H1 (cell line): Measurements from ENCODE around the gene CMC4. TPM values are rescaled to one million over a fixed set of nuclear protein-coding genes. Genes with fewer than 3 reads are reported as not detected.

Source experiments
- CTCF ChIA-PET: fragments of 300-600 bp; sonication (Branson Sonifier 250); formaldehyde crosslinking; loops from one replicate; lab custom pipeline; 2021; ENCODE audit not compliant: partially characterized antibody; lab: Charles Lee
- POLR2A ChIA-PET: fragments of 300-600 bp; sonication (Branson Sonifier 250); formaldehyde crosslinking; loops from one replicate; lab custom pipeline; 2021; ENCODE audit warnings: inconsistent platforms; ENCODE audit not compliant: partially characterized antibody; lab: Charles Lee
- DNase-seq, 2 experiments: peaks; one replicate each; pipeline versions ENCODE4 v3.0.0 to v3.0.0-alpha.2; 2010 to 2022; ENCODE audit warnings: low spot score in 2 of 2, low read depth in 1 of 2, mixed read lengths in 1 of 2
- FAIRE-seq: peaks from 2 replicates; lab custom pipeline; 2011; peaks lifted over from hg19 to GRCh38; lab: Jason Lieb, UNC
- H2AFZ ChIP-seq: 2 replicates; pipeline ENCODE4 v1.8.1; 2012; ENCODE audit warnings: low read length, inconsistent platforms
- H2AK5ac ChIP-seq: 2 replicates; pipeline ENCODE4 v1.6.1; 2013; ENCODE audit warnings: low read depth, low read length
- H2BK120ac ChIP-seq: replicated peaks from 2 replicates; pipeline ENCODE3; 2013; ENCODE audit warnings: low read depth, low read length, inconsistent platforms
- H2BK12ac ChIP-seq: 2 replicates; pipeline ENCODE4 v1.6.1; 2013; ENCODE audit warnings: low read depth, low read length
- H2BK15ac ChIP-seq: 2 replicates; pipeline ENCODE4 v1.6.1; 2013; ENCODE audit warnings: low read length
- H2BK20ac ChIP-seq: 2 replicates; pipeline ENCODE4 v1.6.1; 2013; ENCODE audit warnings: low read length
- H2BK5ac ChIP-seq: 2 replicates; pipeline ENCODE4 v1.6.1; 2013; ENCODE audit warnings: low read depth, low read length
- H3K14ac ChIP-seq: 2 replicates; pipeline ENCODE4 v1.6.1; 2013; ENCODE audit warnings: inconsistent platforms; ENCODE audit not compliant: insufficient read length
- H3K18ac ChIP-seq: 2 replicates; pipeline ENCODE4 v1.6.1; 2013; ENCODE audit warnings: low read length; ENCODE audit errors: extremely low read depth
- H3K23ac ChIP-seq: 2 replicates; pipeline ENCODE4 v1.6.1; 2013; ENCODE audit warnings: inconsistent platforms; ENCODE audit not compliant: insufficient read length
- H3K23me2 ChIP-seq: 2 replicates; pipeline ENCODE4 v1.6.1; 2013; ENCODE audit warnings: low read depth, low read length
- H3K27ac ChIP-seq: 2 replicates; pipeline ENCODE4 v1.6.1; 2011; ENCODE audit warnings: low read depth, low read length, inconsistent platforms
- H3K27me3 ChIP-seq, 4 experiments: replicated peaks in 1 of 4; 1 replicate in 1 of 4; 2 replicates in 3 of 4; pipeline versions ENCODE4 v1.6.1 to v1.8.1; 2011 to 2013; ENCODE audit warnings: low read length in 3 of 4, mild to moderate bottlenecking in 3 of 4, inconsistent platforms in 2 of 4, mixed read lengths in 2 of 4, moderate library complexity in 1 of 4; ENCODE audit not compliant: control insufficient read depth in 3 of 4, insufficient read depth in 3 of 4; ENCODE audit errors: extremely low read depth in 1 of 4
- H3K36me3 ChIP-seq, 4 experiments: 2 replicates each; pipeline versions ENCODE4 v1.6.1 to v1.8.1; 2011 to 2013; ENCODE audit warnings: mild to moderate bottlenecking in 4 of 4, low read length in 3 of 4, moderate library complexity in 2 of 4, control low read depth in 1 of 4, inconsistent platforms in 1 of 4; ENCODE audit not compliant: insufficient read depth in 4 of 4, control insufficient read depth in 2 of 4
- H3K4ac ChIP-seq: replicated peaks from 2 replicates; pipeline ENCODE3; 2013; ENCODE audit warnings: low read length, low read depth, mixed read lengths, inconsistent platforms; ENCODE audit not compliant: insufficient read length
- H3K4me1 ChIP-seq, 4 experiments: replicated peaks in 1 of 4; 1 replicate in 1 of 4; 2 replicates in 3 of 4; pipeline versions ENCODE4 v1.6.1 to v1.8.1; 2011 to 2013; ENCODE audit warnings: low read length in 3 of 4, inconsistent platforms in 2 of 4, mixed read lengths in 1 of 4; ENCODE audit not compliant: insufficient read depth in 4 of 4, control insufficient read depth in 3 of 4
- H3K4me2 ChIP-seq, 2 experiments: 2 replicates each; pipeline versions ENCODE4 v1.6.1 to v1.8.1; 2011 to 2013; ENCODE audit warnings: low read depth in 2 of 2, low read length in 2 of 2, control low read depth in 1 of 2, inconsistent platforms in 1 of 2, mild to moderate bottlenecking in 1 of 2; ENCODE audit not compliant: insufficient read depth in 1 of 2
- H3K4me3 ChIP-seq, 4 experiments: fragments of 200-600, 300-600 bp in 1 of 4; sonication (generic), shearing (Covaris generic), sonication (Bioruptor Twin) in 1 of 4; 2 replicates each; pipeline versions ENCODE4 v1.5.1 to v1.8.1; 2011 to 2016; ENCODE audit warnings: low read length in 4 of 4, low read depth in 3 of 4, control low read depth in 2 of 4, inconsistent platforms in 2 of 4, mild to moderate bottlenecking in 2 of 4, mixed read lengths in 1 of 4, moderate library complexity in 1 of 4; ENCODE audit not compliant: insufficient read depth in 2 of 4; ENCODE audit errors: extremely low read depth in 1 of 4
- H3K56ac ChIP-seq: replicated peaks from 2 replicates; pipeline ENCODE3; 2013; ENCODE audit warnings: low read depth, mild to moderate bottlenecking, mixed read lengths, low read length, inconsistent platforms; ENCODE audit not compliant: insufficient read length
- H3K79me1 ChIP-seq: 2 replicates; pipeline ENCODE4 v1.6.1; 2013; ENCODE audit warnings: low read depth, low read length, control low read depth
- H3K79me2 ChIP-seq, 2 experiments: 2 replicates each; pipeline versions ENCODE4 v1.6.1 to v1.8.1; 2012 to 2013; ENCODE audit warnings: low read length in 2 of 2, mild to moderate bottlenecking in 2 of 2, inconsistent platforms in 1 of 2; ENCODE audit not compliant: insufficient read depth in 2 of 2, control insufficient read depth in 1 of 2
- H3K9ac ChIP-seq, 4 experiments: replicated peaks in 1 of 4; 1 replicate in 1 of 4; 2 replicates in 3 of 4; pipeline versions ENCODE4 v1.6.1 to v1.8.1; 2011 to 2013; ENCODE audit warnings: low read depth in 3 of 4, low read length in 3 of 4, control low read depth in 2 of 4, mild to moderate bottlenecking in 2 of 4, moderate library complexity in 2 of 4, inconsistent platforms in 1 of 4; ENCODE audit errors: extremely low read depth in 1 of 4
- H3K9me3 ChIP-seq, 2 experiments: 2 replicates each; pipeline versions ENCODE4 v1.6.1 to v1.8.1; 2012 to 2013; ENCODE audit warnings: mild to moderate bottlenecking in 2 of 2, moderate library complexity in 2 of 2, control low read depth in 1 of 2, inconsistent platforms in 1 of 2, low read depth in 1 of 2, low read length in 1 of 2, mixed read lengths in 1 of 2; ENCODE audit not compliant: insufficient read depth in 2 of 2
- H4K20me1 ChIP-seq, 2 experiments: replicated peaks in 1 of 2; 2 replicates each; pipeline versions ENCODE3 to v1.8.1; 2011 to 2013; ENCODE audit warnings: inconsistent platforms in 2 of 2, low read length in 2 of 2, mild to moderate bottlenecking in 1 of 2; ENCODE audit not compliant: insufficient read depth in 2 of 2, control insufficient read depth in 1 of 2
- H4K5ac ChIP-seq: 2 replicates; pipeline ENCODE4 v1.6.1; 2013; ENCODE audit warnings: low read length, low read depth, mixed read lengths, inconsistent platforms; ENCODE audit not compliant: insufficient read length
- H4K8ac ChIP-seq: 2 replicates; pipeline ENCODE4 v1.8.0; 2013; ENCODE audit warnings: mild to moderate bottlenecking, moderate library complexity, low read length, inconsistent platforms; ENCODE audit not compliant: insufficient read depth; ENCODE audit errors: extremely low read depth
- H4K91ac ChIP-seq: replicated peaks from 2 replicates; pipeline ENCODE3; 2013; ENCODE audit warnings: low read length, mixed read lengths, inconsistent platforms; ENCODE audit not compliant: insufficient read length
- BACH1 ChIP-seq: IDR thresholded peaks from 2 replicates; pipeline ENCODE4 v1.6.1; 2012; ENCODE audit warnings: low read length, improper control_type of control experiment
- CEBPB ChIP-seq: IDR thresholded peaks from 2 replicates; pipeline ENCODE4 v1.6.1; 2012; ENCODE audit warnings: low read depth, low read length
- EZH2 ChIP-seq: fragments of 200-600 bp; sonication (generic); IDR thresholded peaks from 2 replicates; pipeline ENCODE4 v1.7.1; 2012; ENCODE audit warnings: low read depth, mild to moderate bottlenecking, moderate library complexity, low read length, inconsistent platforms; ENCODE audit not compliant: severe bottlenecking
- GTF2F1 ChIP-seq: IDR thresholded peaks from 2 replicates; pipeline ENCODE4 v1.6.1; 2012; ENCODE audit warnings: low read depth, low read length, improper control_type of control experiment, borderline replicate concordance
- HDAC6 ChIP-seq: IDR thresholded peaks from one replicate; pipeline ENCODE4 v1.7.1; 2012; ENCODE audit warnings: low read depth, mild to moderate bottlenecking, inconsistent platforms, low read length, moderate library complexity
- JUN ChIP-seq: IDR thresholded peaks from 2 replicates; pipeline ENCODE4 v1.6.1; 2011; ENCODE audit warnings: low read depth, mild to moderate bottlenecking, improper control_type of control experiment, low read length
- KDM1A ChIP-seq: fragments of 200-600, 300-600 bp; sonication (generic); IDR thresholded peaks from 2 replicates; pipeline ENCODE4 v1.7.1; 2016; ENCODE audit warnings: mild to moderate bottlenecking, low read length, borderline replicate concordance
- KDM4A ChIP-seq: IDR thresholded peaks from one replicate; pipeline ENCODE4 v1.7.1; 2012; ENCODE audit warnings: low read depth, mild to moderate bottlenecking, moderate library complexity, low read length, inconsistent platforms; ENCODE audit not compliant: severe bottlenecking
- MAFK ChIP-seq: IDR thresholded peaks from 2 replicates; pipeline ENCODE4 v1.6.1; 2012; ENCODE audit warnings: low read depth, mild to moderate bottlenecking, improper control_type of control experiment, low read length
- POLR2A ChIP-seq, 2 experiments: IDR thresholded peaks; 1 replicate in 1 of 2; 2 replicates in 1 of 2; pipeline ENCODE4 v1.6.1; 2011; ENCODE audit warnings: low read depth in 2 of 2, low read length in 2 of 2, mild to moderate bottlenecking in 2 of 2; ENCODE audit errors: control extremely low read depth in 1 of 2
- RAD21 ChIP-seq, 2 experiments: IDR thresholded peaks in 1 of 2; conservative IDR thresholded peaks in 1 of 2; 2 replicates each; pipeline ENCODE4 v1.6.1; 2011; ENCODE audit warnings: low read depth in 2 of 2, low read length in 2 of 2, improper control_type of control experiment in 1 of 2, inconsistent platforms in 1 of 2, mild to moderate bottlenecking in 1 of 2, moderate library complexity in 1 of 2
- SIRT6 ChIP-seq: IDR thresholded peaks from one replicate; pipeline ENCODE4 v1.7.1; 2012; ENCODE audit warnings: low read length, inconsistent platforms
- polyA plus RNA-seq, 7 experiments: library from polyadenylated mRNA; depleted of rRNA in 3 of 7; stranded (reverse) in 5 of 7; unstranded in 2 of 7; fragments of >200 nt in 5 of 7; fragments of 200-250 nt in 2 of 7; gene quantifications; 1 replicate in 5 of 7; 2 replicates in 1 of 7; 4 replicates in 1 of 7; pipeline versions ENCODE4 v1.2.1 to v1.2.3, GENCODE V29; 2011 to 2013; ENCODE audit warnings: missing spikeins in 2 of 7, mixed read lengths in 2 of 7
- total RNA-seq: library from RNA; stranded (reverse); fragmentation: NEBNext Ultra II Directional; extraction: Animal tissue kit (Norgen Biotek cat#: 25700); gene quantifications from 2 replicates; pipeline ENCODE4 v1.2.1, GENCODE V29; 2021
- TF ChIP-seq, protein P1 (sequence below), 3 experiments: IDR thresholded peaks; 1 replicate in 2 of 3; 2 replicates in 1 of 3; pipeline versions ENCODE4 v1.5.1 to v1.6.1; 2011; ENCODE audit warnings: low read length in 3 of 3, mild to moderate bottlenecking in 3 of 3, inconsistent platforms in 2 of 3, low read depth in 1 of 3, moderate library complexity in 1 of 3; ENCODE audit not compliant: insufficient read depth in 1 of 3; ENCODE audit errors: control extremely low read depth in 1 of 3

Gene CMC4
- total and polyA plus RNA-seq, 2 of the 8 experiments (the other 6 are each of a cell fraction or from before 2014, with no cell fraction given) = 6.0 to 8.8 TPM

DNA sequence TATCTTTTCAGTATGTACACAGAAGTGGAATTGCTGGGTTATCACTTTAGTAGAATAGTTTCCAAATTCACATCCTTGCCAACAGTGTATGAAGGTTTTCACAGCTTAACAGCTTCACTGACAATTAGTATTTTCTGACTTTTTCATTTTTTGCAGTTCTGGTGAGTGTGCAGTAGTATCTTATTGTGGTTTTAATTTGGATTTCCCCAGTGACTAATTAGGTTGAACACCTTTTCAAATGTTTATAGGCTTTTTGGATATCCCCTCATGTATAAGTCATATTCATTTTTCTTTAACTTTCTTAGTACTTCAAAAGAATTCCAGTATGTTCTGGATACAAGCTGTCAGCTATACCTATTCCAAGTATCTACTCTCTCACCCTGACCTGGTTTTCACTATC, 37.5 kb upstream of the CMC4 start:
- H3K4me3 ChIP-seq = no peak overlapping the region
- no peaks in the 10 kb centered on the region for H3K27me3 ChIP-seq
- H3K79me1 ChIP-seq = no peaks in the 10 kb centered on the region
- H3K27ac ChIP-seq = no peak overlapping the region
- H3K56ac ChIP-seq = no peak overlapping the region
- H3K23ac ChIP-seq = no peak overlapping the region
- no peaks in the 10 kb centered on the region for H3K79me2 ChIP-seq
- no peak overlapping the region for H2BK120ac ChIP-seq
- H2AFZ ChIP-seq = no peak overlapping the region
- CTCF ChIA-PET = no interaction called here
- no peaks in the 10 kb centered on the region for H3K9me3 ChIP-seq
- no peak overlapping the region for H2BK15ac ChIP-seq
- H3K14ac ChIP-seq = no peak overlapping the region
- no peaks in the 10 kb centered on the region; a peak in 1 of 8 replicates for H3K36me3 ChIP-seq
- no peak for FAIRE-seq
- H2AK5ac ChIP-seq = no peak overlapping the region
- no peak overlapping the region for H3K4ac ChIP-seq
- H2BK5ac ChIP-seq = no peak overlapping the region
- no peak overlapping the region for H4K8ac ChIP-seq
- no peak overlapping the region for H3K9ac ChIP-seq
- H4K5ac ChIP-seq = no peak overlapping the region
- H4K20me1 ChIP-seq = no peaks in the 10 kb centered on the region
- H2BK20ac ChIP-seq = no peak overlapping the region
- H3K4me1 ChIP-seq = no peaks in the 10 kb centered on the region
- no peak overlapping the region for H3K4me2 ChIP-seq
- no peak overlapping the region for H3K18ac ChIP-seq
- H3K23me2 ChIP-seq = no peaks in the 10 kb centered on the region
- H2BK12ac ChIP-seq = no peak overlapping the region
- POLR2A ChIA-PET = no interaction called here
- H4K91ac ChIP-seq = no peak overlapping the region
- DNase-seq = no peak
- TF ChIP-seq KDM1A (no peak), RAD21 (IDR thresholded peaks at IDR 0.05 in 1 of 2, conservative IDR thresholded peaks at IDR 0.05 in 1 of 2; ENCODE audit: low read depth in 2 of 2, low read length in 2 of 2) (no peak), MAFK (no peak), KDM4A (no peak), EZH2 (no peak), HDAC6 (no peak), CEBPB (no peak), GTF2F1 (no peak), JUN (no peak), SIRT6 (no peak), BACH1 (no peak), POLR2A (IDR thresholded peaks at IDR 0.05; ENCODE audit: control extremely low read depth in 1 of 2, low read depth in 2 of 2, low read length in 2 of 2) (no peak)
- TF ChIP-seq, protein P1, sequence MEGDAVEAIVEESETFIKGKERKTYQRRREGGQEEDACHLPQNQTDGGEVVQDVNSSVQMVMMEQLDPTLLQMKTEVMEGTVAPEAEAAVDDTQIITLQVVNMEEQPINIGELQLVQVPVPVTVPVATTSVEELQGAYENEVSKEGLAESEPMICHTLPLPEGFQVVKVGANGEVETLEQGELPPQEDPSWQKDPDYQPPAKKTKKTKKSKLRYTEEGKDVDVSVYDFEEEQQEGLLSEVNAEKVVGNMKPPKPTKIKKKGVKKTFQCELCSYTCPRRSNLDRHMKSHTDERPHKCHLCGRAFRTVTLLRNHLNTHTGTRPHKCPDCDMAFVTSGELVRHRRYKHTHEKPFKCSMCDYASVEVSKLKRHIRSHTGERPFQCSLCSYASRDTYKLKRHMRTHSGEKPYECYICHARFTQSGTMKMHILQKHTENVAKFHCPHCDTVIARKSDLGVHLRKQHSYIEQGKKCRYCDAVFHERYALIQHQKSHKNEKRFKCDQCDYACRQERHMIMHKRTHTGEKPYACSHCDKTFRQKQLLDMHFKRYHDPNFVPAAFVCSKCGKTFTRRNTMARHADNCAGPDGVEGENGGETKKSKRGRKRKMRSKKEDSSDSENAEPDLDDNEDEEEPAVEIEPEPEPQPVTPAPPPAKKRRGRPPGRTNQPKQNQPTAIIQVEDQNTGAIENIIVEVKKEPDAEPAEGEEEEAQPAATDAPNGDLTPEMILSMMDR (IDR thresholded peaks at IDR 0.05; ENCODE audit: control extremely low read depth in 1 of 3, insufficient read depth in 1 of 3, low read depth in 1 of 3, low read length in 3 of 3) = no peak
